ENCODE measurements around the gene FRMD8. TPM values are rescaled to one million over a fixed set of nuclear protein-coding genes. Genes with fewer than 3 reads are reported as not detected.
"Not testable (repeated sequence)": the region's sequence is repeated elsewhere in the genome, so short reads cannot be mapped to it uniquely, and the experiment has no call there.

FRMD8 gene
- polyA plus RNA-seq, 3 donors: 33.7 to 41.2 (median 35.4) TPM

DNA sequence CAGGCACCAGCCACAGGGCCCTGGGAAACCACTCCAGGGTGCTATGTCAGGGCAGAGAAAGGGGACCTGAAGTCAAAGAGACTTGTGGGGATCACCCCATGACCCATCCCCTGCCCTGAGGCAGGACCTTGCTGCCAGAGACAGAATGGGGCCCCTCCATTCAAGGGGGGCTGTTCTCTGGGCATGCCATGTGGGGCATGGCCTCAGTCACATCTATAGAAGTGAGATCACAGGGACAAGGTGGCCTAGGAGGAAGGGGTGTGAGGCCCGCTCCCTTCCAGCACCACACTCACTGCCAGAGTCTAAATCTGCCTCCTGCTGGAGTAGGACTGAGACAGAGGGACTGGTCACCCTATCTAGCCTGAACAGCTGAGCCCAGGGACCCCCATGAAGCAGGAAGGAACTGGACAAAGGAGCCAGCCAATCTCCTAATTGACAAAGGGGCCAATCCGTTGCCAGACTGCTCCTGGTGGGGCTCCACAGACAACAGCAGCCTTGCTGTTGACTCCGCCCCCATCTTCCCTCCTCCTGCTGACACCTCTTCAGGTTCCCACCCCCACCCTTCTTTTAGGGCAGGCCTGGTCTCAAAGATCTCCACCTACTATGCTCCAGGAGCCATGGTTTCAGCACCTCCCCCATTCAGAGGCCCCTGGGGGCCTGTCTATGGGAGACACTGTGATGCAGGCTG lies 62.1 kb downstream of the FRMD8 start:
- Histone ChIP-seq H2AFZ (ENCODE audit: insufficient read depth, low read depth, low read length, poor library complexity, severe bottlenecking) (no peak overlapping the region), H3K27me3 (ENCODE audit: control insufficient read depth in 2 of 2, insufficient read depth in 2 of 2, low read length in 2 of 2) (no peaks in the 10 kb centered on the region), H3K4me2 (replicated peaks; ENCODE audit: extremely low read depth, low read length, poor library complexity, severe bottlenecking) (no peak overlapping the region), H3K9me3 (replicated peaks in 1 of 2; ENCODE audit: control insufficient read depth in 1 of 2, insufficient read depth in 1 of 2, low read length in 2 of 2) (no peaks in the 10 kb centered on the region), H3K36me3 (replicated peaks in 1 of 2; ENCODE audit: control insufficient read depth in 1 of 2, insufficient read depth in 2 of 2, low read length in 2 of 2) (peaks cover 9 to 10% of the 10 kb centered on the region in 2 donors), H4K20me1 (ENCODE audit: insufficient read depth, low read length) (peaks cover 71% of the 10 kb centered on the region), H3K4me3 (replicated peaks in 1 of 3; ENCODE audit: low read depth in 2 of 3, low read length in 3 of 3) (peak overlapping the region in 1 of 3 experiments; percentile 5), H3K9ac (ENCODE audit: insufficient read depth, low read length, poor library complexity, severe bottlenecking) (no peak overlapping the region), H3K79me2 (ENCODE audit: insufficient read depth, low read length) (no peaks in the 10 kb centered on the region), H3K4me1 (ENCODE audit: control insufficient read depth in 1 of 2, insufficient read depth in 2 of 2, low read length in 2 of 2) (peaks cover 14 to 17% of the 10 kb centered on the region in 2 donors), H3K27ac (ENCODE audit: low read depth in 1 of 2, low read length in 2 of 2) (peak overlapping the region; percentile 30 to 68)
- TF ChIP-seq, protein P1, sequence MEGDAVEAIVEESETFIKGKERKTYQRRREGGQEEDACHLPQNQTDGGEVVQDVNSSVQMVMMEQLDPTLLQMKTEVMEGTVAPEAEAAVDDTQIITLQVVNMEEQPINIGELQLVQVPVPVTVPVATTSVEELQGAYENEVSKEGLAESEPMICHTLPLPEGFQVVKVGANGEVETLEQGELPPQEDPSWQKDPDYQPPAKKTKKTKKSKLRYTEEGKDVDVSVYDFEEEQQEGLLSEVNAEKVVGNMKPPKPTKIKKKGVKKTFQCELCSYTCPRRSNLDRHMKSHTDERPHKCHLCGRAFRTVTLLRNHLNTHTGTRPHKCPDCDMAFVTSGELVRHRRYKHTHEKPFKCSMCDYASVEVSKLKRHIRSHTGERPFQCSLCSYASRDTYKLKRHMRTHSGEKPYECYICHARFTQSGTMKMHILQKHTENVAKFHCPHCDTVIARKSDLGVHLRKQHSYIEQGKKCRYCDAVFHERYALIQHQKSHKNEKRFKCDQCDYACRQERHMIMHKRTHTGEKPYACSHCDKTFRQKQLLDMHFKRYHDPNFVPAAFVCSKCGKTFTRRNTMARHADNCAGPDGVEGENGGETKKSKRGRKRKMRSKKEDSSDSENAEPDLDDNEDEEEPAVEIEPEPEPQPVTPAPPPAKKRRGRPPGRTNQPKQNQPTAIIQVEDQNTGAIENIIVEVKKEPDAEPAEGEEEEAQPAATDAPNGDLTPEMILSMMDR (IDR thresholded peaks at IDR 0.05): no peak
- WGBS (ENCODE audit: insufficient coverage): 56% methylated on average over 1 of the region's 3 CpGs
- peaks cover 13 to 19% of the 10 kb centered on the region in 2 donors for H3K36me3 Mint-ChIP-seq
- peaks cover 34% of the 10 kb centered on the region for H3K4me1 Mint-ChIP-seq
- peak overlapping the region in 6 of 7 donors; percentile 30 to 89 (median 62) for H3K27ac Mint-ChIP-seq
- peak overlapping the region in 1 of 2 donors; percentile 21 for H3K4me3 Mint-ChIP-seq
- peak in 1 of 3 donors; percentile 42 for DNase-seq
- H3K27me3 Mint-ChIP-seq (ENCODE audit: low read depth in 3 of 3): peaks cover 0 to 4% (median 2%) of the 10 kb centered on the region in 3 donors
- peaks cover 0 to 11% (median 0%) of the 10 kb centered on the region in 7 donors for H3K9me3 Mint-ChIP-seq
- intact Hi-C loops (cut with micrococcal nuclease): loop anchor here in 1 of 2 donors (10.0 kb wide), 1 partner anchor 84 kb away; no protein-coding TSS in a partner anchor

DNA sequence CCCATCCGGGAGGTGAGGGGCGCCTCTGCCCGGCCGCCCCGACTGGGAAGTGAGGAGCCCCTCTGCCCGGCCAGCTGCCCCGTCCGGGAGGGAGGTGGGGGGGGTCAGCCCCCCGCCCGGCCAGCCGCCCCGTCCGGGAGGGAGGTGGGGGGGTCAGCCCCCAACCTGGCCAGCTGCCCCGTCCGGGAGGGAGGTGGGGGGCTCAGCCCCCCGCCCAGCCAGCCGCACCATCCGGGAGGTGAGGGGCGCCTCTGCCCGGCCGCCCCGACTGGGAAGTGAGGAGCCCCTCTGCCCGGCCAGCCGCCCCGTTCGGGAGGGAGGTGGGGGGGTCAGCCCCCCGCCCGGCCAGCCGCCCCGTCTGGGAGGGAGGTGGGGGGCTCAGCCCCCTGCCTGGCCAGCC lies 64.9 kb downstream of the FRMD8 start:
- H3K36me3 Mint-ChIP-seq; H3K27ac ChIP-seq (ENCODE audit: low read depth in 1 of 2, low read length in 2 of 2); H3K4me2 ChIP-seq (replicated peaks; ENCODE audit: extremely low read depth, low read length, poor library complexity, severe bottlenecking); H3K27ac Mint-ChIP-seq; H3K36me3 ChIP-seq (replicated peaks in 1 of 2; ENCODE audit: control insufficient read depth in 1 of 2, insufficient read depth in 2 of 2, low read length in 2 of 2); H2AFZ ChIP-seq (ENCODE audit: insufficient read depth, low read depth, low read length, poor library complexity, severe bottlenecking); intact Hi-C loops (cut with micrococcal nuclease); H3K4me3 ChIP-seq (replicated peaks in 1 of 3; ENCODE audit: low read depth in 2 of 3, low read length in 3 of 3); H3K9ac ChIP-seq (ENCODE audit: insufficient read depth, low read length, poor library complexity, severe bottlenecking); H3K27me3 ChIP-seq (ENCODE audit: control insufficient read depth in 2 of 2, insufficient read depth in 2 of 2, low read length in 2 of 2); H3K9me3 ChIP-seq (replicated peaks in 1 of 2; ENCODE audit: control insufficient read depth in 1 of 2, insufficient read depth in 1 of 2, low read length in 2 of 2); H3K4me3 Mint-ChIP-seq; H3K79me2 ChIP-seq (ENCODE audit: insufficient read depth, low read length); DNase-seq: not testable (repeated sequence)
- H4K20me1 ChIP-seq (ENCODE audit: insufficient read depth, low read length): peaks cover 57% of the 10 kb centered on the region
- Mint-ChIP-seq H3K9me3 (peaks cover 0 to 10% (median 0%) of the 10 kb centered on the region in 7 donors), H3K27me3 (ENCODE audit: low read depth in 3 of 3) (peaks cover 0 to 11% (median 2%) of the 10 kb centered on the region in 3 donors), H3K4me1 (peaks cover 50% of the 10 kb centered on the region)
- peaks cover 33 to 35% of the 10 kb centered on the region in 2 donors for H3K4me1 ChIP-seq (ENCODE audit: control insufficient read depth in 1 of 2, insufficient read depth in 2 of 2, low read length in 2 of 2)
- no CpG with 5 or more reads among the region's 30 CpGs for WGBS (ENCODE audit: insufficient coverage)

DNA sequence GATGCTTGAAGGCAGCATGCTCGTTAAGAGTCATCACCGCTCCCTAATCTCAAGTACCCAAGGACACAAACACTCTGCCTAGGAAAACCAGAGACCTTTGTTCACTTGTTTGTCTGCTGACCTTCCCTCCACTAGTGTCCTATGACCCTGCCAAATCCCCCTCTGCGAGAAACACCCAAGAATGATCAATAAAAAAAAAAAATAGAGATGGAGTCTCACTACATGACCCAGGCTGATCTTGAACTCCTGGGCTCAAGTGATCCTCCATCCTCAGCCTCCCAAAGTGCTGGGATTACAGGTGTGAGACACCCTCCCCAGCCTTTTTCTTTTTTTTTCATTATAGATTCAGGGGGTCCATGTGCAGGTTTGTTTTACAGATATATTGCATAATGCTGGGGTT lies 65.8 kb downstream of the FRMD8 start:
- Mint-ChIP-seq H3K4me3 (peak overlapping the region in 1 of 2 donors; percentile 93), H3K27me3 (ENCODE audit: low read depth in 3 of 3) (peaks cover 0 to 11% (median 2%) of the 10 kb centered on the region in 3 donors), H3K27ac (peak overlapping the region in 6 of 7 donors; percentile 88 to 97 (median 95)), H3K4me1 (peaks cover 55% of the 10 kb centered on the region)
- peaks cover 47% of the 10 kb centered on the region for H4K20me1 ChIP-seq (ENCODE audit: insufficient read depth, low read length)
- peak overlapping the region; percentile 59 for H3K4me2 ChIP-seq (replicated peaks; ENCODE audit: extremely low read depth, low read length, poor library complexity, severe bottlenecking)
- H3K9me3 Mint-ChIP-seq; H3K9me3 ChIP-seq (replicated peaks in 1 of 2; ENCODE audit: control insufficient read depth in 1 of 2, insufficient read depth in 1 of 2, low read length in 2 of 2); H3K9ac ChIP-seq (ENCODE audit: insufficient read depth, low read length, poor library complexity, severe bottlenecking); H3K27me3 ChIP-seq (ENCODE audit: control insufficient read depth in 2 of 2, insufficient read depth in 2 of 2, low read length in 2 of 2); H3K36me3 ChIP-seq (replicated peaks in 1 of 2; ENCODE audit: control insufficient read depth in 1 of 2, insufficient read depth in 2 of 2, low read length in 2 of 2); H3K79me2 ChIP-seq (ENCODE audit: insufficient read depth, low read length); H3K36me3 Mint-ChIP-seq; DNase-seq; H2AFZ ChIP-seq (ENCODE audit: insufficient read depth, low read depth, low read length, poor library complexity, severe bottlenecking); intact Hi-C loops (cut with micrococcal nuclease): not testable (repeated sequence)
- WGBS (ENCODE audit: insufficient coverage): no CpG with 5 or more reads among the region's 3 CpGs
- peaks cover 33 to 35% of the 10 kb centered on the region in 2 donors for H3K4me1 ChIP-seq (ENCODE audit: control insufficient read depth in 1 of 2, insufficient read depth in 2 of 2, low read length in 2 of 2)
- H3K27ac ChIP-seq (ENCODE audit: low read depth in 1 of 2, low read length in 2 of 2): peak overlapping the region in 1 of 2 donors; percentile 74
- H3K4me3 ChIP-seq (replicated peaks in 1 of 3; ENCODE audit: low read depth in 2 of 3, low read length in 3 of 3): peak overlapping the region in 1 of 3 experiments; percentile 57

Data from CD14-positive monocyte (primary cell).